Fibroblast of mammary gland (primary cell): ENCODE results near the gene PRDX1.

ENCODE experiments used
- DNase-seq: peaks from one replicate; pipeline ENCODE4 v3.0.0-alpha.2; 2010; ENCODE audit warnings: low read depth
- H3K4me3 ChIP-seq: 2 replicates; pipeline ENCODE4 v1.5.1; 2011; ENCODE audit warnings: low read depth, mild to moderate bottlenecking, low read length, moderate library complexity; ENCODE audit not compliant: control insufficient read depth
- CTCF ChIP-seq: conservative IDR thresholded peaks from 2 replicates; pipeline ENCODE4 v1.5.1; 2011; ENCODE audit warnings: low read depth, low read length, inconsistent platforms; ENCODE audit not compliant: control insufficient read depth, insufficient read depth

Gene PRDX1

GRCh38 chr1:45501505-45501859 is 20.2 kb downstream of the PRDX1 start:
- no peak for DNase-seq
- TF ChIP-seq CTCF = no peak
- no peak overlapping the region for H3K4me3 ChIP-seq

DNA sequence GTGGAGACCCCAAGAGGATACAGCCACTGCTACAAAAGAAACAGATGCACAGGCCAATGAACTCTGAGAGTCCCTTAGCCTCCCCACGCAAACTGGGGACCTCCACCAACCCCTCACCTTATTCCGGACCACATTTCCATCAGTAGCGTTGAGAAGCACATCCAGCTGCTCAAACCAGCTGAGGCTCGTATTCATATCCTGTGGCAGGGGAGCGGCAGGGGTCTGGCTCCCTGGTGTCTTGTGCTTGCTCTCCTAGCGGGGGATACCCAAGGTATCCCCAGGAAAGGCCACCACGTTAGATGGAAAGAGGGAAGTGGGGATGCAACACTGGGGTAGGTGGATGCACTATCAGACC is 22.3 kb downstream of the PRDX1 start:
- TF ChIP-seq CTCF = no peak
- peak overlapping the region; percentile 94 for H3K4me3 ChIP-seq
- DNase-seq = no peak

GRCh38 chr1:45498279-45498678 is 23.4 kb downstream of the PRDX1 start:
- DNase-seq = no peak
- TF ChIP-seq CTCF = no peak
- H3K4me3 ChIP-seq = no peak overlapping the region

DNA sequence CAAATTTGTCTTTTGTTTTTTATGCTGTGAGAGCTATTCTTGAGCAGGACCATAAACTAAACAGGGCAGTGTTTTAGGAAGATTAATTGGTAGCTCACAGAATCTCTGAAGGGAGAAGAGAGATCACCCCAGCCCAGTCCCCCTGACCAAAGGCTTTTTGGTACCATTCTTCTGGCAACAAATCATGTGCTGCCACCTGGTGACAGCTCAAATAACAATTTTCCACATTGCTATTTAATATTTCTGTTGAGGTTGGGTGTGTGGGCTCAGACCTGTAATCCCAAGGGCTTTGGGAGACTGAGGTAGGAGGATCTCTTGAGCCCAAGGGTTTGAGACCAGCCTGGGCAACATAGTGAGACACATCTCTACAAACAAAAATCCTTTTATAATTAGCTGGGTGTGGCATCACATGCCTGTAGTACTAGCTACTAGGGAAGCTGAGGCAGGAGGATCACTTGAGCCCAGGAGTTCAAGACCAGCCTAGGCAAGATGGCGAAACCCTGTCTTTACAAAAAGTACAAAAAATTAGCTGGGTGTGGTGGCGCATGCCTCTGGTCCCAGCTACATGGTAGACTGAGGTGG is 28.5 kb downstream of the PRDX1 start:
- no peak overlapping the region for H3K4me3 ChIP-seq
- peak; percentile 54 for DNase-seq
- TF ChIP-seq CTCF = peak; percentile 43

GRCh38 chr1:45492691-45493090 is 29.0 kb downstream of the PRDX1 start:
- TF ChIP-seq CTCF = no peak
- DNase-seq = no peak
- H3K4me3 ChIP-seq = no peak overlapping the region

DNA sequence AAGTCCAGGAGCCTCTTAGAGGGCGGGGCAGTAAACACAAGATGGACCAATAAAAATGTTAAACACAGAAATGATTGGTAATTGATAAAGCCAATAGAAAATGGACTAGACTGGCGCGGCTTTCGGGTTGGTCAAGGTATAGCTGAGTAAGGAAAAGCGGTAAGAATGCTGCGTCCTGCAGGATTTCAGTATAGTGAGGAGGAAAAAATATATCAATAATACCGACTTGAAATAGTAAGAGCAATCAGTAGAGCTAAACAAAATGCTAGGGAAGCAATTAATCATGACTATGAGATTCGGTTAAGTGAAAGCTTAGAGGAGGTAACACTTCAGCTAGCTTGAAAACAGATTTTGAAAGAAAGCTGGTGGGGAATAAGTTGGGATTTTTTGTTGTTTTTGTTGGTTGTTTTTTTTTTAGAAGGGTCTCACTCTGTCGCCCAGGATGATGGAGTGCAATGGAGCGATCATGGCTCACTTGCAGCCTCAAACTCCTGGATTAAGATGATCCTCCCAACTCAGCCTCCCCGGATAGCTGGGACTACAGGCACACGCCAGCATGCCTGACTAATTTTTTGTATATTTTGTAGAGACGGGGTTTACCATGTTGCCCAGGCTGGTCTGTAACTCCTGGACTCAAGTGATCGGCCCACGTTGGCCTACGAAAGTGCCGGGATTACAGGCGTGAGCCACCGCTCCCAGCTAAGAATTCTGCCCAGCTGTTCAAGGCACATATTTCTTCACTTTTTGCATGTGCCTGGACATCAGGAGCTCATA is 30.0 kb downstream of the PRDX1 start:
- no peak for TF ChIP-seq CTCF
- peak overlapping the region; percentile 65 for H3K4me3 ChIP-seq
- no peak for DNase-seq
